ENCODE measurements around the gene PRSS48. TPM values are rescaled to one million over a fixed set of nuclear protein-coding genes. Genes with fewer than 3 reads are reported as not detected.

The PRSS48 gene
- total RNA-seq, 2 experiments from 2014 or later: not detected

GRCh38 chr4:151292038-151292437 lies 15.1 kb downstream of the PRSS48 start:
- TF ChIP-seq CTCF (IDR thresholded peaks at IDR 0.05): no peak
- Mint-ChIP-seq H3K27me3 (no peaks in the 10 kb centered on the region), H3K36me3 (ENCODE audit: low read depth) (no peaks in the 10 kb centered on the region), H3K4me3 (no peak overlapping the region), H3K9me3 (no peaks in the 10 kb centered on the region), H3K4me1 (ENCODE audit: low read depth) (no peaks in the 10 kb centered on the region), H3K27ac (no peak overlapping the region)
- ChIA-PET POLR2A (no interaction called here), CTCF (interaction anchor here (0.7 kb wide), 1 partner anchor 15 kb away, joined by 3 read pairs; the partner anchor contains the start of gene PRSS48)
- DNase-seq (no peak), ATAC-seq (no peak)
- intact Hi-C loops (cut with micrococcal nuclease): no loop called here

GRCh38 chr4:151294833-151295496 lies 18.0 kb downstream of the PRSS48 start:
- H3K9me3 Mint-ChIP-seq: no peaks in the 10 kb centered on the region
- ATAC-seq (no peak), DNase-seq (no peak)
- H3K4me1 Mint-ChIP-seq (ENCODE audit: low read depth): no peaks in the 10 kb centered on the region
- ChIA-PET CTCF (no interaction called here), POLR2A (no interaction called here)
- peaks cover 2% of the 10 kb centered on the region for H3K27me3 Mint-ChIP-seq
- H3K36me3 Mint-ChIP-seq (ENCODE audit: low read depth): no peaks in the 10 kb centered on the region
- TF ChIP-seq CTCF (IDR thresholded peaks at IDR 0.05): no peak
- H3K4me3 Mint-ChIP-seq: no peak overlapping the region
- intact Hi-C loops (cut with micrococcal nuclease): no loop called here
- H3K27ac Mint-ChIP-seq: no peak overlapping the region

- POLR2A ChIA-PET: no interaction called here
- no peaks in the 10 kb centered on the region for H3K36me3 Mint-ChIP-seq (ENCODE audit: low read depth)
- peaks cover 2% of the 10 kb centered on the region for H3K27me3 Mint-ChIP-seq
- no peaks in the 10 kb centered on the region for H3K4me1 Mint-ChIP-seq (ENCODE audit: low read depth)
- CTCF ChIA-PET: interaction anchor here (1.1 kb wide), 1 partner anchor 24 kb away, joined by 4 read pairs; no protein-coding TSS in a partner anchor
- DNase-seq (no peak), ATAC-seq (no peak)
- H3K27ac Mint-ChIP-seq: no peak overlapping the region
- intact Hi-C loops (cut with micrococcal nuclease): no loop called here
- TF ChIP-seq CTCF (IDR thresholded peaks at IDR 0.05): no peak
- H3K4me3 Mint-ChIP-seq: no peak overlapping the region
- H3K9me3 Mint-ChIP-seq: no peaks in the 10 kb centered on the region
These were observed 19.3 kb downstream of the PRSS48 start for GRCh38 chr4:151296227-151296626.

- Mint-ChIP-seq H3K27me3 (peaks cover 5% of the 10 kb centered on the region), H3K36me3 (ENCODE audit: low read depth) (no peaks in the 10 kb centered on the region), H3K27ac (no peak overlapping the region), H3K4me3 (no peak overlapping the region), H3K9me3 (no peaks in the 10 kb centered on the region), H3K4me1 (ENCODE audit: low read depth) (no peaks in the 10 kb centered on the region)
- no peak for DNase-seq
- no peak for ATAC-seq
- ChIA-PET POLR2A (no interaction called here), CTCF (interaction anchor here (1.1 kb wide), 1 partner anchor 25 kb away, joined by 4 read pairs; no protein-coding TSS in a partner anchor)
- TF ChIP-seq CTCF (IDR thresholded peaks at IDR 0.05): no peak
- intact Hi-C loops (cut with micrococcal nuclease): no loop called here
These were observed 20.2 kb downstream of the PRSS48 start for GRCh38 chr4:151297170-151297569.

GRCh38 chr4:151302432-151302831 lies 25.5 kb downstream of the PRSS48 start:
- no peaks in the 10 kb centered on the region for H3K4me1 Mint-ChIP-seq (ENCODE audit: low read depth)
- DNase-seq: no peak
- no peak for ATAC-seq
- intact Hi-C loops (cut with micrococcal nuclease): no loop called here
- no peaks in the 10 kb centered on the region for H3K36me3 Mint-ChIP-seq (ENCODE audit: low read depth)
- no peaks in the 10 kb centered on the region for H3K9me3 Mint-ChIP-seq
- H3K27me3 Mint-ChIP-seq: peaks cover 5% of the 10 kb centered on the region
- no peak overlapping the region for H3K27ac Mint-ChIP-seq
- TF ChIP-seq CTCF (IDR thresholded peaks at IDR 0.05): no peak
- ChIA-PET CTCF (interaction anchor here (1.1 to 1.4 kb wide), 2 partner anchors 11 to 26 kb away, joined by 3 read pairs; no protein-coding TSS in a partner anchor), POLR2A (no interaction called here)
- no peak overlapping the region for H3K4me3 Mint-ChIP-seq
